22Rv1 (cell line): ENCODE results near the gene TLR1.

Source experiments
- H3K27ac ChIP-seq: fragments of 450-650 bp; 2 replicates; pipeline ENCODE4 v1.5.1; 2017
- ZFX ChIP-seq: fragments of 450-650 bp; IDR thresholded peaks from 2 replicates; pipeline ENCODE4 v1.6.1; 2017; ENCODE audit warnings: antibody characterized with exemption, borderline replicate concordance
- TF ChIP-seq, protein P1 (sequence below): fragments of 450-650 bp; IDR thresholded peaks from 2 replicates; pipeline ENCODE4 v1.5.1; 2017; ENCODE audit warnings: mild to moderate bottlenecking

The TLR1 gene, protein sequence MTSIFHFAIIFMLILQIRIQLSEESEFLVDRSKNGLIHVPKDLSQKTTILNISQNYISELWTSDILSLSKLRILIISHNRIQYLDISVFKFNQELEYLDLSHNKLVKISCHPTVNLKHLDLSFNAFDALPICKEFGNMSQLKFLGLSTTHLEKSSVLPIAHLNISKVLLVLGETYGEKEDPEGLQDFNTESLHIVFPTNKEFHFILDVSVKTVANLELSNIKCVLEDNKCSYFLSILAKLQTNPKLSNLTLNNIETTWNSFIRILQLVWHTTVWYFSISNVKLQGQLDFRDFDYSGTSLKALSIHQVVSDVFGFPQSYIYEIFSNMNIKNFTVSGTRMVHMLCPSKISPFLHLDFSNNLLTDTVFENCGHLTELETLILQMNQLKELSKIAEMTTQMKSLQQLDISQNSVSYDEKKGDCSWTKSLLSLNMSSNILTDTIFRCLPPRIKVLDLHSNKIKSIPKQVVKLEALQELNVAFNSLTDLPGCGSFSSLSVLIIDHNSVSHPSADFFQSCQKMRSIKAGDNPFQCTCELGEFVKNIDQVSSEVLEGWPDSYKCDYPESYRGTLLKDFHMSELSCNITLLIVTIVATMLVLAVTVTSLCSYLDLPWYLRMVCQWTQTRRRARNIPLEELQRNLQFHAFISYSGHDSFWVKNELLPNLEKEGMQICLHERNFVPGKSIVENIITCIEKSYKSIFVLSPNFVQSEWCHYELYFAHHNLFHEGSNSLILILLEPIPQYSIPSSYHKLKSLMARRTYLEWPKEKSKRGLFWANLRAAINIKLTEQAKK

DNA sequence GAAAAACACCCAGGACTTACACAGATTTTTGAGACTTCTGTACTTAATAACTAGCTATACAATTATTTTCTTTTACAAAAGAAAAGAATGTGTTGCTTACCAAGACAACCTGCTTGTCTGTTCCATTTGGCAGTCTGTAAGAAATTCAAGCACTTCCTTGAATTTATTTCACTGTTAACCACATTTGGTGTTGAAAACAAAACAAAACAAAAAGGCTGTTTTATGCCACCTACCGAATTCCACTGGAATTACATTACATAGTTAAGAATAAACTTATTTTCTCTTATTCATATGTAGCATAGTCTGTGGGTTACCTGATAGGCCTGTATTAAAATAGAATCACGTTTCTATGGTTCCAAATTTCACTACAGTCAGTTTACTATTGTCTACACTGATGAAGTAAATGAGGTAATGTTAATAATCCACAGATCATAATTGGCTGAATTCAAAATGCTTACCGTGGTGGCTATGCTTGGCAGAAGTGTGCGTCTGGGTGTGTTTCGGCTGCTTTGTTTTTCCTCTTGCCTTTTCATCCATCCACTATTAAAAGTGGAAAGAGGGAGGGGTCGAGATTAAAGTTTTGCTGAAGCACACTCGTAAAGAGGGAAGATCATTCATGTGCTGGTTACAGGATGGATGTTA is at the start of gene TLR1:
Gene TLR1 (minus strand): TSS at position 138 of the 642 bp plus-strand sequence. CDS start 5,960 bp downstream, outside the sequence.
- TF ChIP-seq, protein P1, sequence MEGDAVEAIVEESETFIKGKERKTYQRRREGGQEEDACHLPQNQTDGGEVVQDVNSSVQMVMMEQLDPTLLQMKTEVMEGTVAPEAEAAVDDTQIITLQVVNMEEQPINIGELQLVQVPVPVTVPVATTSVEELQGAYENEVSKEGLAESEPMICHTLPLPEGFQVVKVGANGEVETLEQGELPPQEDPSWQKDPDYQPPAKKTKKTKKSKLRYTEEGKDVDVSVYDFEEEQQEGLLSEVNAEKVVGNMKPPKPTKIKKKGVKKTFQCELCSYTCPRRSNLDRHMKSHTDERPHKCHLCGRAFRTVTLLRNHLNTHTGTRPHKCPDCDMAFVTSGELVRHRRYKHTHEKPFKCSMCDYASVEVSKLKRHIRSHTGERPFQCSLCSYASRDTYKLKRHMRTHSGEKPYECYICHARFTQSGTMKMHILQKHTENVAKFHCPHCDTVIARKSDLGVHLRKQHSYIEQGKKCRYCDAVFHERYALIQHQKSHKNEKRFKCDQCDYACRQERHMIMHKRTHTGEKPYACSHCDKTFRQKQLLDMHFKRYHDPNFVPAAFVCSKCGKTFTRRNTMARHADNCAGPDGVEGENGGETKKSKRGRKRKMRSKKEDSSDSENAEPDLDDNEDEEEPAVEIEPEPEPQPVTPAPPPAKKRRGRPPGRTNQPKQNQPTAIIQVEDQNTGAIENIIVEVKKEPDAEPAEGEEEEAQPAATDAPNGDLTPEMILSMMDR, result peak; percentile 66
- TF ChIP-seq ZFX, result no peak
- H3K27ac ChIP-seq, result no peak within 1 kb of the TSS

DNA sequence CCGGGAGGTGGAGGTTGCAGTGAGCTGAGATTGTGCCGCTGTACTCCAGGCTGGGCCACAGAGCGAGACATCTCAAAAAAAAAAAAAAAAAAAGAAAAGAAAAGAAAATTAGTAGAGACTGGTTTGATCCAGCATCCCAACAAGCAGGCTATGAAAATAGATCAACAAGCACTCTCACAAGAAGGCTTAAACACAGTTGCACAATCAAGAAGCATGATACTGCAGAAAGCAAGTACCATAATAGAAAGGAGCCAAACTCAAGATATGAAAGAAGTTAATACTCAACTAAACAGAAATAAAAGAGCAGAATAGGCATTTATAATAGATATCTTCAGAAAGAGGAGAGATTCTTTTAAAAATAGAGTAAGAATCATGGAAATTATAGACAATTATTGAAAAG is 41.4 kb upstream of the TLR1 start:
- TF ChIP-seq, protein P1, result no peak
- no peak for TF ChIP-seq ZFX
- no peak overlapping the region for H3K27ac ChIP-seq

DNA sequence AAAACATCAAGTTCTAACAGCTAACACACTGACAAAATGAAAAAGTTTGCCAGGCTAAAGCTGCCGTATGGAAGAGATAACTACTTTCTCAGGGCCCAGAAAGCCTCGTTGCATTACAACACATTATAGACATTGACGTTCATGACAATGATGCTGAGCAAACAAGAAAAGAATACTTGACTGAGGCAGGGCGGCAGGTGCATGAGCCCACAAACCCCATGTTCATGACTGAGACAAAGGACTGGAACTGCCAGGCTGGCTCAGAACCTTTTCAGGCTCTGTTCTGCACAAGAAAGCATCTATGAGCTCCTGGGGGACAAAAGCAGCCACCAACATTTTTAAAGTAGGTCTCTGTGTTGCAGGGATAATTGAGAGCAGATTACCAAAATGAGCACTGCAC is 38.4 kb upstream of the TLR1 start:
- H3K27ac ChIP-seq, result no peak overlapping the region
- TF ChIP-seq ZFX, result no peak
- TF ChIP-seq, protein P1, result no peak

DNA sequence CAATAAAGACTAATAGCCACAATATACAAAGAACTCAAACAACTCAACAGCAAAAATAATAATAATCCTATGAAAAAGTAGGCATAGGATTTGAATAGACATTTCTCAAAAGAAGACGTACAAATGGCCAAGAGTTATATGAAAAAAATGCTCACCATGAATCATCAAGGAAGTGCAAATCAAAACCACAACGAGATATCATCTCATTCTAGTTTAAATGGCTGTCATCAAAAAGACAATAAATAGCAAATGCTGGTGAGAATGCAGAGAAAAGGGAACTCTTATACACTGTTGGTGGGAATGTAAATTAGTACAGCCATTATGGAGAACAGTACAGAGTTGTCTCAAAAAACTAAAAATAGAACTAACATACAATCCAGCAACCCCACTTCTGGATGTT is 33.3 kb upstream of the TLR1 start:
- TF ChIP-seq ZFX, result no peak
- TF ChIP-seq, protein P1, result no peak

DNA sequence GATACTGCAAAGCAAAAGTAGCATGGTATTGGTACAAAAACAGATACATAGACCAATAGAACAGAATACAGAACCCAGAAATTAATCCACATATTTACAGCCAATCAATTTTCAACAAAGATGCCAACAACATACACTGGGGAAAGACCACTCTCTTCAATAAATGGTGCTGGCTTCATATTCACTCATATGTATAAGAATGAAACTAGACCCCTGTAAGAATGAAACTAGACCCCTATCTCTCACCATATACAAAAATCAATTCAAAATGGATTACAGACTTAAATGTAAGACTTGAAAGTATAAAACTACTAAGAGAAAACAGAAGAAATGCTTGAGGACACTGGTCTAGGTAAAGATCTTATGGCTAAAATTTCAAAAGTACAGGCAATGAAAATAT is 32.7 kb upstream of the TLR1 start:
- H3K27ac ChIP-seq, result no peak overlapping the region
- TF ChIP-seq, protein P1, result no peak
- TF ChIP-seq ZFX, result no peak

More for the DNA sequence above, 33.3 kb upstream of the TLR1 start:
- H3K27ac ChIP-seq, result no peak overlapping the region

DNA sequence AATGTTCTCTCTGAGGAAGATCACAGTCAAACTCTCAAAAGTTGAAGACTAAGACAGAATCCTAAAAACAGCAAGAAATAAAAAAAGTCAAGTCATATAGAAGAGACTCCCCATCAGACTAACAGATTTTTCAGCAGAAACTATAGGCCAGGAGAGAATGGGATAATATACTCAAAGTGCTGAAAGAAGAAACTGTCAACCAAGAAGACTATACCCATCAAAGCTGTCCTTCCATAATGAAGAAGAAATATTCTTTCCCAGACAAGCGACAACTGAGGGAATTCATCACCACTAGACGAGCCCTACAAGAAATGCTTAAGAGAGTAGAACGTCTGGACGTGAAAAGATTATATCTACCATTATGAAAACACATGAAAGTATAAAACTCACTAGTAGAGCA is 30.0 kb upstream of the TLR1 start:
- no peak overlapping the region for H3K27ac ChIP-seq
- TF ChIP-seq ZFX, result no peak
- TF ChIP-seq, protein P1, result no peak
